Trophoblast cell (in vitro differentiated cells and primary cell): ENCODE data around the gene PXN.

Experiments
- DNase-seq, 2 donors: peaks; one replicate each; pipeline ENCODE4 v3.0.0-alpha.2; 2016
- H2AFZ ChIP-seq: 2 replicates; pipeline ENCODE4 v1.6.1; 2013; ENCODE audit warnings: low read length, moderate library complexity, mild to moderate bottlenecking; ENCODE audit not compliant: insufficient read depth, poor library complexity
- H2AK5ac ChIP-seq: 2 replicates; pipeline ENCODE4 v1.6.1; 2013; ENCODE audit warnings: mild to moderate bottlenecking, low read length
- H2BK120ac ChIP-seq: 2 replicates; pipeline ENCODE4 v1.6.1; 2013; ENCODE audit warnings: low read length, mild to moderate bottlenecking, moderate library complexity; ENCODE audit not compliant: insufficient read depth, poor library complexity
- H2BK12ac ChIP-seq: 2 replicates; pipeline ENCODE4 v1.6.1; 2013; ENCODE audit warnings: mild to moderate bottlenecking, low read length, moderate library complexity
- H2BK5ac ChIP-seq: 2 replicates; pipeline ENCODE4 v1.6.1; 2013; ENCODE audit warnings: low read length, low read depth, moderate library complexity, mild to moderate bottlenecking; ENCODE audit not compliant: poor library complexity
- H3K14ac ChIP-seq: 2 replicates; pipeline ENCODE4 v1.6.1; 2013; ENCODE audit warnings: mild to moderate bottlenecking, low read length
- H3K18ac ChIP-seq: 2 replicates; pipeline ENCODE4 v1.6.1; 2013; ENCODE audit warnings: mild to moderate bottlenecking, low read length
- H3K23ac ChIP-seq: 2 replicates; pipeline ENCODE4 v1.6.1; 2013; ENCODE audit warnings: low read length
- H3K27ac ChIP-seq: 2 replicates; pipeline ENCODE4 v1.5.1; 2013; ENCODE audit warnings: low read depth, mild to moderate bottlenecking, inconsistent platforms, low read length, moderate library complexity
- H3K27me3 ChIP-seq: 2 replicates; pipeline ENCODE4 v1.6.1; 2013; ENCODE audit warnings: inconsistent platforms, mild to moderate bottlenecking, low read length, moderate library complexity; ENCODE audit not compliant: insufficient read depth
- H3K36me3 ChIP-seq, 2 experiments: 1 replicate in 1 of 2; 2 replicates in 1 of 2; pipeline ENCODE4 v1.6.1; 2013; ENCODE audit warnings: low read length in 2 of 2, mild to moderate bottlenecking in 2 of 2, moderate library complexity in 1 of 2; ENCODE audit not compliant: insufficient read depth in 2 of 2, control insufficient read depth in 1 of 2
- H3K4ac ChIP-seq: 2 replicates; pipeline ENCODE4 v1.6.1; 2013; ENCODE audit warnings: low read depth, mild to moderate bottlenecking, low read length, moderate library complexity
- H3K4me1 ChIP-seq, 2 experiments: 1 replicate in 1 of 2; 2 replicates in 1 of 2; pipeline ENCODE4 v1.6.1; 2013; ENCODE audit warnings: low read length in 2 of 2, mild to moderate bottlenecking in 2 of 2, moderate library complexity in 1 of 2; ENCODE audit not compliant: insufficient read depth in 2 of 2, control insufficient read depth in 1 of 2
- H3K4me2 ChIP-seq: 2 replicates; pipeline ENCODE4 v1.6.1; 2013; ENCODE audit warnings: inconsistent platforms, mild to moderate bottlenecking, low read length, moderate library complexity
- H3K4me3 ChIP-seq: 2 replicates; pipeline ENCODE4 v1.5.1; 2013; ENCODE audit warnings: mild to moderate bottlenecking, low read depth, low read length, inconsistent platforms
- H3K79me1 ChIP-seq: one replicate; pipeline ENCODE4 v1.6.1; 2013; ENCODE audit warnings: low read length
- H3K79me2 ChIP-seq: 2 replicates; pipeline ENCODE4 v1.6.1; 2013; ENCODE audit warnings: low read length, mild to moderate bottlenecking; ENCODE audit not compliant: control insufficient read depth, insufficient read depth, poor library complexity
- H3K9ac ChIP-seq: 2 replicates; pipeline ENCODE4 v1.6.1; 2013; ENCODE audit warnings: mild to moderate bottlenecking, low read length
- H3K9me3 ChIP-seq: 2 replicates; pipeline ENCODE4 v1.6.1; 2013; ENCODE audit warnings: low read depth, mild to moderate bottlenecking, control low read depth, inconsistent platforms, low read length; ENCODE audit not compliant: insufficient read depth
- H4K12ac ChIP-seq: 2 replicates; pipeline ENCODE4 v1.6.1; 2013; ENCODE audit warnings: low read depth, mild to moderate bottlenecking, low read length, moderate library complexity
- H4K8ac ChIP-seq: 2 replicates; pipeline ENCODE4 v1.6.1; 2013; ENCODE audit warnings: low read depth, mild to moderate bottlenecking, low read length, moderate library complexity
- H4K91ac ChIP-seq: one replicate; pipeline ENCODE4 v1.6.1; 2013; ENCODE audit warnings: low read depth, mild to moderate bottlenecking, low read length, moderate library complexity
- WGBS: extraction: QIAGEN DNeasy Blood & Tissue Kit; methylation state at CpG from one replicate; pipeline ENCODE4 v1.1.7; 2013; ENCODE audit warnings: missing lambda C conversion rate; ENCODE audit not compliant: insufficient read length, insufficient coverage; ENCODE audit errors: extremely low coverage; 5-methylcytosine and 5-hydroxymethylcytosine counted together

PXN gene

DNA sequence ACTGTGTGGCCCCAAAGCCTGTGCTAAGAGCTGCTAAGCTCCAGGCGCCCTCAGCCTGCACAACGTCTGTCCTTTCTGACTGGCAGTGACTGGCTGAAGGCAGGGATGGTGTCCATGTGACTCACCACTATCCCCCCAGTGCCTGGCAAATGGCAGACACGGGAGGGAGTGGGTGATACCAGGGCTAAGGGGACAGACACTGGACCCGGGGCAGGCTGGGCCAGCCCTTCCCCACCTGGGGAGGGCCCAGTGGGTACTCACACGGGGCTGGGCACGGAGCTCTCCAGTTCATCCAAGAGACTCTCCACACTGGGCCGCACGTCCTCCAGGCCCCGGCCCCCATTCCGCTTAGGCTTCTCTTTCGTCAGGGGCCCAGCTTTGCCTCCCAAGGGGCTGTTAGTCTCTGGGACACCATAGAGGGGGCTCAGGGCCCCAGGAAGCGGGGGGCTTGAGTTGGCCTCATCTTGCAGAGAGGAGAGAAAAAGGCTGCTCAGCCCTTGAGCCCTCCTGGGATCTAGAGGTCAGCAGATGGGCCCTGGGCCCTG is 43.2 kb downstream of the PXN start:
- H3K9me3 ChIP-seq, result peaks cover 3% of the 10 kb centered on the region
- no peak overlapping the region for H2AK5ac ChIP-seq
- H4K12ac ChIP-seq, result no peak overlapping the region
- no peak for DNase-seq
- H3K4me1 ChIP-seq, result peaks cover 5 to 8% of the 10 kb centered on the region in 2 experiments
- H3K79me1 ChIP-seq, result no peaks in the 10 kb centered on the region
- H4K8ac ChIP-seq, result no peak overlapping the region
- no peaks in the 10 kb centered on the region for H3K27me3 ChIP-seq
- no peak overlapping the region for H3K23ac ChIP-seq
- no peak overlapping the region for H3K4ac ChIP-seq
- H3K9ac ChIP-seq, result no peak overlapping the region
- H2BK120ac ChIP-seq, result no peak overlapping the region
- H3K4me3 ChIP-seq, result no peak overlapping the region
- no peak overlapping the region for H2BK12ac ChIP-seq
- no peak overlapping the region for H2BK5ac ChIP-seq
- H3K14ac ChIP-seq, result no peak overlapping the region
- no peak overlapping the region for H3K27ac ChIP-seq
- peaks cover 77 to 82% of the 10 kb centered on the region in 2 experiments for H3K36me3 ChIP-seq
- H3K18ac ChIP-seq, result no peak overlapping the region
- no peak overlapping the region for H2AFZ ChIP-seq
- H3K4me2 ChIP-seq, result no peak overlapping the region
- no CpG with 5 or more reads among the region's 12 CpGs for WGBS
- H3K79me2 ChIP-seq, result peaks cover 7% of the 10 kb centered on the region
- no peak overlapping the region for H4K91ac ChIP-seq

DNA sequence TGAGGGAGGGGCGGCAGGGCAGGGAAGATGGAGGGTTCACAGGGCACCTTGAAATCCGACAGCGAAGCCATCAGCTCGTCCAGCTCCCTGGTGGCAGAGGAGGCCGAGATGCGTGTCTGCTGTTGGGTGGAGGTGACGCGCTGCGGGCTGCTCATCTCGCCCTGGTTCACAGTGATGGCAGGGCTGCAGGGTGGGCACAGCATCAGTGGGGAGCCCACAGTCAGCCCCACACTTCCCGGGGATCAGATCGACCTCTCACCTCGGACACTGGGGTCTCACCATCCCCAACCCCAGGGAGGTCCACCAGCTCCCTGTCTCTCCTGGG is 44.0 kb downstream of the PXN start:
- H3K18ac ChIP-seq, result no peak overlapping the region
- H3K14ac ChIP-seq, result no peak overlapping the region
- H3K9me3 ChIP-seq, result peaks cover 3% of the 10 kb centered on the region
- H2AFZ ChIP-seq, result no peak overlapping the region
- no peak overlapping the region for H2AK5ac ChIP-seq
- WGBS, result no CpG with 5 or more reads among the region's 13 CpGs
- no peak overlapping the region for H4K91ac ChIP-seq
- H4K8ac ChIP-seq, result no peak overlapping the region
- DNase-seq, result no peak
- H3K4me2 ChIP-seq, result no peak overlapping the region
- no peak overlapping the region for H3K23ac ChIP-seq
- H3K9ac ChIP-seq, result no peak overlapping the region
- H3K4ac ChIP-seq, result no peak overlapping the region
- no peak overlapping the region for H3K4me3 ChIP-seq
- H2BK12ac ChIP-seq, result no peak overlapping the region
- H2BK5ac ChIP-seq, result no peak overlapping the region
- H3K36me3 ChIP-seq, result peaks cover 82 to 87% of the 10 kb centered on the region in 2 experiments
- no peaks in the 10 kb centered on the region for H3K79me1 ChIP-seq
- peaks cover 5 to 8% of the 10 kb centered on the region in 2 experiments for H3K4me1 ChIP-seq
- H3K27me3 ChIP-seq, result no peaks in the 10 kb centered on the region
- H2BK120ac ChIP-seq, result no peak overlapping the region
- H4K12ac ChIP-seq, result no peak overlapping the region
- no peak overlapping the region for H3K27ac ChIP-seq
- H3K79me2 ChIP-seq, result peaks cover 6% of the 10 kb centered on the region

DNA sequence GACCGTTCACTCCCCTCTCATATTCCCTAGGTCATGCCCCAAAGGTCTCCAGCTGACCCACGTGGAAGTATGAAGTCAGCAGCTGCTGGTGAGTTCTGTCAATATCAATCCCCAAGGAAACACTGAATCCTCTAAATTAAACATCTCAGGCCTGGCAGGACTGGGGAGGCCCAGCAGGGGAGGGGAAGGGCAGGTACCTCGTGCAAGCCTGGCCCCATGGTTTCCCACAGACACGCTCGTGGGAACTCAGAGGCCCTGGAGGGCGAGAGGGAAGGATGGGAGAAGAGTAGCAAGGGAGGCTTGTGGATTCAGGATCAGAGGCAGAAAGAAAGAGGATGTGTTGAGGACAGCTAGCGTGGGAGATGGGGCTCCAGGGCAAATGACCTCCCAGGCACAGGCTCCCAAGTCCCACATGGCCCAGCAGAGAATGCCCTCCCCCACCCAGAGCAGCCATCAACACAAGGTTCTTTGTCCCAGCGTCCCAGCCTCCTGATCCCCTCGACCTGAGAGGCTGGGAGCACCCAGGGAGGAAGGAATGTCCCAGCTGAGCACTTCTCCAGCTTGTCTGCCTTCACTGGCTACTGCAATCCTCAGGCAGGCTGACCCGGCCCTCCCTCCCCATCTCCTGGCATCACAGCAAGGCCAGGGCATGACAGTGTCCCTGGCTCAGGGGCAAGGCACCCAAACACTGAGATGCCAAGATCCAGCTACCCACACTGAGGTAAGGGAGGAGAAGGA is 44.5 kb downstream of the PXN start:
- Histone ChIP-seq H3K23ac (no peak overlapping the region), H3K4ac (no peak overlapping the region), H3K79me2 (peaks cover 3% of the 10 kb centered on the region), H2BK12ac (no peak overlapping the region), H3K36me3 (peaks cover 82 to 86% of the 10 kb centered on the region in 2 experiments), H2BK5ac (no peak overlapping the region), H2AK5ac (no peak overlapping the region), H3K4me1 (peaks cover 3 to 8% of the 10 kb centered on the region in 2 experiments), H3K4me3 (no peak overlapping the region), H4K12ac (no peak overlapping the region), H3K18ac (no peak overlapping the region), H3K27ac (no peak overlapping the region), H4K8ac (no peak overlapping the region), H3K9me3 (peaks cover 3% of the 10 kb centered on the region), H3K27me3 (no peaks in the 10 kb centered on the region), H3K9ac (no peak overlapping the region), H4K91ac (no peak overlapping the region), H2BK120ac (no peak overlapping the region), H3K14ac (no peak overlapping the region), H3K4me2 (no peak overlapping the region), H3K79me1 (no peaks in the 10 kb centered on the region), H2AFZ (no peak overlapping the region)
- DNase-seq, result no peak
- no CpG with 5 or more reads among the region's 10 CpGs for WGBS

GRCh38 chr12:120218680-120219606 is 46.6 kb downstream of the PXN start:
- H3K9me3 ChIP-seq, result peaks cover 3% of the 10 kb centered on the region
- H3K27ac ChIP-seq, result no peak overlapping the region
- H2BK120ac ChIP-seq, result no peak overlapping the region
- peaks cover 83 to 86% of the 10 kb centered on the region in 2 experiments for H3K36me3 ChIP-seq
- no peak for DNase-seq
- no peak overlapping the region for H3K14ac ChIP-seq
- no peak overlapping the region for H3K23ac ChIP-seq
- WGBS, result no CpG with 5 or more reads among the region's 19 CpGs
- H2BK5ac ChIP-seq, result no peak overlapping the region
- H3K79me1 ChIP-seq, result no peaks in the 10 kb centered on the region
- no peak overlapping the region for H3K4me3 ChIP-seq
- H3K27me3 ChIP-seq, result no peaks in the 10 kb centered on the region
- no peak overlapping the region for H4K8ac ChIP-seq
- no peak overlapping the region for H3K4ac ChIP-seq
- H3K4me2 ChIP-seq, result no peak overlapping the region
- no peak overlapping the region for H2BK12ac ChIP-seq
- H3K9ac ChIP-seq, result no peak overlapping the region
- H4K12ac ChIP-seq, result no peak overlapping the region
- no peak overlapping the region for H2AK5ac ChIP-seq
- H2AFZ ChIP-seq, result no peak overlapping the region
- H3K18ac ChIP-seq, result no peak overlapping the region
- H4K91ac ChIP-seq, result no peak overlapping the region
- H3K4me1 ChIP-seq, result no peaks in the 10 kb centered on the region
- no peaks in the 10 kb centered on the region for H3K79me2 ChIP-seq
